Epithelial cell of esophagus (primary cell): ENCODE data around the gene HEPH.
A peak's percentile ranks its signal among the peaks of the same experiment; 100 is the strongest.

ENCODE experiments used
- DNase-seq: peaks from one replicate; pipeline ENCODE4 v3.0.0; 2010; ENCODE audit warnings: low read depth
- H3K4me3 ChIP-seq: 2 replicates; pipeline ENCODE4 v1.5.1; 2011; ENCODE audit warnings: mild to moderate bottlenecking, low read length, control low read depth
- TF ChIP-seq, protein P1 (sequence below): IDR thresholded peaks from 2 replicates; pipeline ENCODE4 v1.5.1; 2011; ENCODE audit warnings: low read depth, mild to moderate bottlenecking, low read length, control low read depth, inconsistent platforms; ENCODE audit not compliant: insufficient read depth; ENCODE audit errors: missing control alignments

HEPH gene

DNA sequence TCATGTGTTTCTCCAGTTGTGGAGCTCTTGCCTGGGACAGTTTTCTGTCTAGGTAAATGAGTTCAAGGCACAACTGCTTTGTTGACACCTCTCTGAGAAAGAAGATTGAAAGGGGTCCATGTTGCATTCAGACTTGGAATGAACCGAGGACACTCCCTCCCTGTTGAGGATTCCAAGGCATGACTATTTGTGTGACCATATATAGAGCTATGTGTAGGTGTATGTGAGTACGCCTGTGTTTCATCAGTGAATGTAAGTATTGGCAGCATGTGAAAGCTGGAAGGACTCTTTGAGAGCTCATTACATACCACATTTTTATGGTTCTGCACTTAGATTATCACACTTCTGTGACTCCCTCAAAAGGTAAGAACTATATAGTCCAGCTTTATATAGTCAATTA, 3.4 kb downstream of the HEPH start:
- no peak for DNase-seq
- TF ChIP-seq, protein P1, sequence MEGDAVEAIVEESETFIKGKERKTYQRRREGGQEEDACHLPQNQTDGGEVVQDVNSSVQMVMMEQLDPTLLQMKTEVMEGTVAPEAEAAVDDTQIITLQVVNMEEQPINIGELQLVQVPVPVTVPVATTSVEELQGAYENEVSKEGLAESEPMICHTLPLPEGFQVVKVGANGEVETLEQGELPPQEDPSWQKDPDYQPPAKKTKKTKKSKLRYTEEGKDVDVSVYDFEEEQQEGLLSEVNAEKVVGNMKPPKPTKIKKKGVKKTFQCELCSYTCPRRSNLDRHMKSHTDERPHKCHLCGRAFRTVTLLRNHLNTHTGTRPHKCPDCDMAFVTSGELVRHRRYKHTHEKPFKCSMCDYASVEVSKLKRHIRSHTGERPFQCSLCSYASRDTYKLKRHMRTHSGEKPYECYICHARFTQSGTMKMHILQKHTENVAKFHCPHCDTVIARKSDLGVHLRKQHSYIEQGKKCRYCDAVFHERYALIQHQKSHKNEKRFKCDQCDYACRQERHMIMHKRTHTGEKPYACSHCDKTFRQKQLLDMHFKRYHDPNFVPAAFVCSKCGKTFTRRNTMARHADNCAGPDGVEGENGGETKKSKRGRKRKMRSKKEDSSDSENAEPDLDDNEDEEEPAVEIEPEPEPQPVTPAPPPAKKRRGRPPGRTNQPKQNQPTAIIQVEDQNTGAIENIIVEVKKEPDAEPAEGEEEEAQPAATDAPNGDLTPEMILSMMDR: no peak
- H3K4me3 ChIP-seq: no peak overlapping the region

DNA sequence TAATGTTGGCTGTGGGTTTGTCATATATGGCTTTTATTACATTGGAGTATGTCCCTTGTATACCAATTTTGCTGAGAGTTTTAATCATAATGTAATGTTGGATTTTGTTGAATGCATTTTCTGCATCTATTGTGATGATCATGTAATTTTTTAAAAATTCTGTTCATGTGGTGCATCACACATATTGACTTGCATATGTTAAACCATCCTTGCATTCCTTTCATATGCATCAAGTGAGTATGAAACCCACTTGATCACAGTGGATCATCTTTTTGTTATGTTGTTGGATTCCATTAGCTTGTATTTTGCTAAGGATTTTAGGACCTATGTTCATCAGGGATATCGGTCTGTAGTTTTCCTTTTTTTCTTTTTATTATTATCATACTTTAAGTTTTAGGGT, 12.1 kb downstream of the HEPH start:
- DNase-seq: no peak
- TF ChIP-seq, protein P1: no peak
- H3K4me3 ChIP-seq: no peak overlapping the region

DNA sequence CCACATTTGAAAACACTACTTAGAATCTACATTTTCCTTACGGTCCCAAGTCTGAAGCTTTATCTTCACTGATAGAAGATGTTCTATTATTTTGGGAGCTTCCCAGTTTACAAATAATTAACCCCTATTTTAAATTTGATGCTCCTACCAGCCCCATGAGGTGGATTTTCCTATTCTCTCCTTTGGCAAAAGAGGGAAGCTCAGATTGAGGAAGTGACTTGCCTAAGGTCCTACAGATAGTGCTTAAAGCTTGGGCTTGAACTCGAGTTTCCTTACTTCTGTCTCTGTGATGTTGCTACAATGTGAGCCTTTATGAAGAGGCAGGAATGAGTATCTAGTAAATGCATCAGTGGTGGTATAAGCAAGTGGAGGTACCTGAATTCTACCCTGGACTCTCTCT, 27.5 kb downstream of the HEPH start:
- TF ChIP-seq, protein P1: no peak
- no peak overlapping the region for H3K4me3 ChIP-seq
- DNase-seq: no peak

DNA sequence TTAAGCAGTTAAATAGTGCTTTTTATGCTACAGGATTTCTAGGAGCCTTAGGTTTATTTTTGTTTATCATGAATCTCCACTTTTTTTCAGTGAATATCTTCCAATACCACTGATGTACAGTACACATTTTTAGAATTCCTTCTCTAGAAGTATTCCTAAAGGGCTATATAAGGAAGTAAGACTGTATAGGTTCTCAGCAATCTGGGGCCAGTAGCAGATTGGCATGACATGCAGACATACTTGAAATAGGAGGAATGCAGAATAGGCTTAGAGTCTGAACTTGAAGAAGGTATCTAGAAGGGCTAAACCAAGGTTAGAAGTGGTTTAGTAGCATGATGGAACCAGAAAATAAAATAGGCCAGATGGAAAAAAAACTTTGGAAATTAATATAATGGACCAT, 29.8 kb downstream of the HEPH start:
- H3K4me3 ChIP-seq: no peak overlapping the region
- TF ChIP-seq, protein P1: no peak

DNA sequence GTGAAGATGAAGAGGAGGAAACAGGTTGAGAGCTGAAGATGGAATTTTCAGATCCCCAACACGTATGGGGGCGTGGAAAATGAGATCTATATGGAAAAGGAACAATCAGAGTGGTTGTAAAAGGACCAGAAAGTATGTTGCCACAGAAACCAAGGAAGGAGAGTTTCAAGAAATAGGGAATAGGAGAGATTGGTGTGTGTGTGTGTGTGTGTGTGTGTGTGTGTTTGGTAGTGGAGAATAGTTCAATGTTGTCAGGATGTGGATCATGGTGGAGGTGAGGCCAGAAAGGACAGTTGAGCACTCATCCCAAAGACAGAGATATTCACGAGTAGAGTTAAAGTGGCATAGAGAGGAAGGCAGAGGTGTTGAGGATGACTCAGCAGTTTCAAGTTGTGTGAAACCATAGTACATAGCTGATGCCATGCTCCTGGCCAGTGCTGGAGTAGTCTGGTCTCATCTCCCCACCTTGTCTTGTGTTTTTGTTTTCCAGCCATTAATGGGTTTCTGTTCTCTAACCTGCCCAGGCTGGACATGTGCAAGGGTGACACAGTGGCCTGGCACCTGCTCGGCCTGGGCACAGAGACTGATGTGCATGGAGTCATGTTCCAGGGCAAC, 36.1 kb downstream of the HEPH start:
- TF ChIP-seq, protein P1: no peak
- DNase-seq: peak; percentile 1
- no peak overlapping the region for H3K4me3 ChIP-seq

More for the DNA sequence above, 29.8 kb downstream of the HEPH start:
- no peak for DNase-seq

DNA sequence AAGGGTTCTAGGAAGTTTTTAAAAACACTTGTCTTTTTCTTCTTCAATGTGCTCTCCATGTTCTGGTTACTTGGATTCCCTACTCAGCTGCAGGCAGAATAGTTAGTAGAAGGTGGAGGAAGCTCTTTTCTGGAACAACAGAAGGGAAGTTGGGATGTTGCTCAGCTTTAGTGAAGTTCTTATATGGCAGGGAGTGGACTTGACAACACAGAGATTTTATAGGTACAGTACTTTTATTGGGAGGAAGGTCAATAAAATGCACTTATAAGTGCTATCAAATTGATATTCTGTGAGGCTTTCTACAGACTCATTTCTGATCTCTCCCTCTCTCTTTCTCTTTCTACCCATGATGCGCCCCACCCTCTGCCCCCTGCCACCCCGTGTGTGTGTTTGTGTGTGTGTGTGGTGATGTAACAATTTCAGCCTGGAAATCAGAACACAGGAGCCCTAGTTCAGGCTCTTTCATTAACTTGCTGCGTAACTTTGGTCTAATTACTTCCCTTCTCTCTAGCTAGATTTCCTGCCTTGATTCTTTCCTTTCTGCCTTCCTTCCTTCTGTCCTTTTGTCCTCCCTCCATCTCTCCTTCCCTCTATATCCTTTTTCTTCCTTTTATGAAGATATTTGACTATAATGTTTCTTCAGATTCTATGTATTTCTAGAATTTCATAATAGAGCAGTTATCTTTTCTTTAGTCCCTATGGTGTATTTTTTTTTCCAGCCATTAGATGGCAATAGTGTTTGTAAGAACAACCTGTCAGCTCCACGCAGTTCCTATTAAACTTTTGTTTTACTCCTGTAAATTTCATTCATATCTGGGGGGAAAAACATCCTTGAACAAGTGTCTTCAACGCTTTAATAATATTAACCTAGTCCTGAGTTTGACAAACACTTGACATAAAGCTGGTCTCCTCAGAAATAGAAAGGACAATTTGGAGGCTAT, 37.1 kb downstream of the HEPH start:
- H3K4me3 ChIP-seq: no peak overlapping the region
- peak; percentile 14 for DNase-seq
- TF ChIP-seq, protein P1: no peak
